PFSK-1 (cell line): Measurements from ENCODE around the gene ATP7B.

Experiments
- FOXP2 ChIP-seq: optimal IDR thresholded peaks from 2 replicates; pipeline ENCODE3; 2011; ENCODE audit warnings: borderline replicate concordance, control low read depth, inconsistent platforms; ENCODE audit not compliant: insufficient read depth; ENCODE audit errors: extremely low read length, extremely low read depth
- POLR2AphosphoS5 ChIP-seq: IDR thresholded peaks from 2 replicates; pipeline ENCODE4 v1.6.1; 2012; ENCODE audit warnings: low read depth, mild to moderate bottlenecking, control low read depth, low read length, moderate library complexity
- REST ChIP-seq, 2 experiments: IDR thresholded peaks; 2 replicates each; pipeline versions ENCODE4 v1.6.1 to v1.8.0; 2011 to 2012; ENCODE audit warnings: low read depth in 2 of 2, low read length in 2 of 2, control low read depth in 1 of 2, inconsistent platforms in 1 of 2, mild to moderate bottlenecking in 1 of 2, moderate library complexity in 1 of 2; ENCODE audit not compliant: insufficient read depth in 1 of 2
- SIN3A ChIP-seq: IDR thresholded peaks from 2 replicates; pipeline ENCODE4 v1.6.1; 2012; ENCODE audit warnings: mild to moderate bottlenecking, low read length, moderate library complexity, borderline replicate concordance; ENCODE audit not compliant: insufficient read depth
- TAF1 ChIP-seq: IDR thresholded peaks from 2 replicates; pipeline ENCODE4 v1.6.1; 2012; ENCODE audit warnings: low read length, control low read depth, borderline replicate concordance; ENCODE audit not compliant: insufficient read depth

GRCh38 chr13:51920786-51921185 is 90.5 kb downstream of the ATP7B start:
- TF ChIP-seq TAF1 (no peak), REST (IDR thresholded peaks at IDR 0.05; ENCODE audit: insufficient read depth in 1 of 2, low read depth in 2 of 2, low read length in 2 of 2) (no peak), POLR2AphosphoS5 (no peak), SIN3A (no peak), FOXP2 (no peak)
